Stimulated activated naive CD4-positive, alpha-beta T cell treated with Interleukin-2 at 50 U/mL for 16 hours (primary cell): ENCODE measurements around the gene GJD4.

Experiments used
- DNase-seq: peaks from one replicate; lab custom pipeline; 2025; lab: John Stamatoyannopoulos, UW

Gene GJD4

GRCh38 chr10:35657621-35658020 is 52.5 kb downstream of the GJD4 start:
- DNase-seq: no peak
